Lower leg skin (tissue), 3 donors: ENCODE measurements around the gene AGPAT1.

Source experiments
- CTCF ChIP-seq, 3 donors: fragments of 450-650 bp; IDR thresholded peaks; one replicate each; pipeline ENCODE4 v1.5.1; 2016; ENCODE audit warnings: antibody characterized with exemption in 3 of 3, mild to moderate bottlenecking in 3 of 3, moderate library complexity in 2 of 3
- POLR2A ChIP-seq, 2 donors: fragments of 450-650 bp; IDR thresholded peaks; one replicate each; pipeline ENCODE4 v1.6.1; 2016 to 2017; ENCODE audit warnings: antibody characterized with exemption in 2 of 2, mild to moderate bottlenecking in 1 of 2, moderate library complexity in 1 of 2

DNA sequence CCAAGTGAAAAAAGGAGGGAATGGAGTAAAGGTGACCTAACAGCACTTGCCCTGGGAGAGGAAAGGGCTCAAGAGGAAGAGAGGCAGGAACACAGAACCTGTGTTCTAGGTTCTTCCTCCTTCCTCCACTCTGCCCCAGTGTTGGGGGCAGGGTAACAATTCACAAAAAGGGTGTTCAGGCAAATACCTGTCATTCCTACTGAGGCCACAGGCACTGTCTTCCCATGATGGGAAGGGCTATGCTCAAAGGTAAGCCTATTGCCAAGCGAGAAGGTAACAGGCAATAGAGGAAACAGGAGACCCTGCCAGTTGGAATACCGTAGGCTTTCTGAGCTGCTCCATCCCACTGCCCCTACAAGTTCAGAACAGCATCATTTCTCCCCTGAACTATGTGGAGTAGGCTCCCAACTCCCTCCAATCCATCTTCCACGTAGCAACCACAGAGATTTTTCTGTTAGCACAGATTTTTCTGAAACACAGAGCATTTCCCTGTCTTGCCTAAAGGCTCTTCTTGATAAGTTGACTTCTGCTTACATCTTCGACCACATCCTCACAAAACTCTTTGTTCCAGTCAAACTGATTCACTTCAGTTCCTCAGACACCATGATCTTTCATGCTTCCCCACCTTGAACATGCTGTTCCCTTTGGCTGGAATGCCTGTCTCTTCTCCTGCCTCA is 2.7 kb downstream of the AGPAT1 start:
- TF ChIP-seq CTCF (IDR thresholded peaks at IDR 0.05) (no peak), POLR2A (IDR thresholded peaks at IDR 0.05) (no peak)
